T-helper 1 cell treated with Interleukin-12 subunit alpha and Interleukin-12 subunit beta and Interleukin-4 antibody, amounts not matched to agents 30 μg/mL and 1 μg/mL, for 36 hours (primary cell): Measurements from ENCODE around the gene RBP2.

ENCODE experiments used
- H3K27ac Mint-ChIP-seq: one replicate; pipeline ENCODE4 v1.8.0; 2021; ENCODE audit warnings: mild to moderate bottlenecking, mixed read lengths
- H3K27me3 Mint-ChIP-seq: one replicate; pipeline ENCODE4 v1.8.0; 2021; ENCODE audit warnings: low read depth, mixed read lengths
- H3K36me3 Mint-ChIP-seq: one replicate; pipeline ENCODE4 v1.8.0; 2021; ENCODE audit warnings: low read depth, mixed read lengths
- H3K4me1 Mint-ChIP-seq: one replicate; pipeline ENCODE4 v1.8.0; 2021; ENCODE audit warnings: low read depth, mixed read lengths
- H3K4me3 Mint-ChIP-seq: one replicate; pipeline ENCODE4 v1.8.0; 2021; ENCODE audit warnings: mild to moderate bottlenecking, moderate library complexity, mixed read lengths
- H3K9me3 Mint-ChIP-seq: one replicate; pipeline ENCODE4 v1.8.0; 2021; ENCODE audit warnings: mixed read lengths

The RBP2 gene

DNA sequence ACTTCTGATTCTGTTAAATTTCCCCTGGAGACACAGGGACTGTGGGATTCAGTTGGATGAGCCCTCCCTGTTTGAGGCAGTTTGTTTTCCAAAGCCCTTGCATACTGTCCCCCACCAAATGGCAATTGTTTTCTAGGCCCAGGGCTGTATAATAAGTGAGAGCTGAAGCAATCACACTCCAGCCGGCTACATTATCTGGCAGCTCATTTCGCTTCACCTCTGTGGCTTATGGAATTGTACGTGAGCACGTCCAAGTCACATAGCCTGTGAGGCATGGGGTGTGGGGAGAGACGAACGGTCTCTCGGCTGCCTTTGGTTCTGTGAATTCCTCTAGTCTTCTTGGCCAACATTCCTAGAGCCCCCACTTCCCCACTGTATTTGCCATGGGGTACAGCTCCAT lies 10.7 kb downstream of the RBP2 start:
- Mint-ChIP-seq H3K4me3 (no peak overlapping the region), H3K9me3 (no peaks in the 10 kb centered on the region), H3K36me3 (no peaks in the 10 kb centered on the region), H3K27ac (no peak overlapping the region), H3K27me3 (no peaks in the 10 kb centered on the region), H3K4me1 (no peaks in the 10 kb centered on the region)

DNA sequence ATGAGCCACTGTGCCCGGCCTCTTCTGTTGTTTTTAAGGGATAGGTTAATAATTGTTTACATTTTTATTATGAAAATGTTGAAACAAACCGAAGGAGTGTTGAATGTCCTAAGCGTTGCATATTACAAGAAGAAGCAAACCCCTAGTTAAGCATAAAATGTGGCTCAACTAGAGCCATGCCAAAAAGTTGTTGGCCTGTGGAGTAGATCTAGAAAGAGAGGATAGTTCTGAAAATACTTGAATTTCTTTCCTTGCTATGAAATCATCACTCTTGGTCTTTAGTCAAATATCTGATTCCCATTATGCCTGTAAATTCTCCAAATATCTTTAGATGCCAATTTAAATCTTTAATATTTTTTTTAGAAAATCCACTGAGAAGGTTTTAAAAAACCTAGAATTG lies 12.8 kb downstream of the RBP2 start:
- H3K9me3 Mint-ChIP-seq = no peaks in the 10 kb centered on the region
- no peak overlapping the region for H3K27ac Mint-ChIP-seq
- H3K4me1 Mint-ChIP-seq = no peaks in the 10 kb centered on the region
- no peaks in the 10 kb centered on the region for H3K36me3 Mint-ChIP-seq
- no peaks in the 10 kb centered on the region for H3K27me3 Mint-ChIP-seq
- H3K4me3 Mint-ChIP-seq = no peak overlapping the region

DNA sequence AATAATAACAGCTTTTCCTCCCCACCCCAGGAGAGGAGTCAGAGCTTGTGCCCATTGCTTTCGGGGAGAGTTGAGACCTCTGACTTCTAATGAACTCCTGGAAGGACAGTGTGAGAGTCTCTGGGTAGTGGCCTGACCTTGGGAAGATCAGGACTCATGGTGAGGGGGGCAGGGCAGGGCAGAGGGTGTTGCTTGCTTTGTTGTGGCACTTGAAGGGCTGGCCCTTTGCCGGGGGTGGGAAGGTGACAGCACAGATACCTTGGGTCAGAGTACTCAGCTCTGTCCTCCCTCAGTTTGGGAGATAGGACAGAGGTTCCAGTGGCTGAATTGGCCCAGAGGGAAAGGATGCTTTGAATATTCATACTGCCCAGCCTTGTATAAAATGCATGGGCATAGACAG lies 15.8 kb downstream of the RBP2 start:
- H3K27me3 Mint-ChIP-seq = no peaks in the 10 kb centered on the region
- H3K27ac Mint-ChIP-seq = no peak overlapping the region
- H3K9me3 Mint-ChIP-seq = no peaks in the 10 kb centered on the region

DNA sequence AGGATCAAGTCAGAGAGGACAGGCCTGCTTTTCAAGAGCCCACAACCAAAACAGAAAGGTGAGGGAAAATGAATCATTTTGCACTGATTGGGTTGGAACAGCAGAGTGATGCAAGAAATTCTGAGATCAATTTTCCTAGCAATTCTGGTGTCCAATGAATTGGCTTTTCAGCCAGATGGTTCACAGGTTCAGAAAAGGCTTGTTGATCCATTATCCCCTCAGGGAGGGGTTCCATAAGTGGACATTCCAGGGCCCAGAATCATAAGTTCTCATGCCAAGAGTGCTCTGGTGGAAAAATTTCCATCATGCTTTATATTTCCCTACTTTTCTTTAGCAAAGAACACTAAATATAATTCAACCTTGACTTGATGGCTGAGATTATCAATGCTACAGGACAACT lies 16.2 kb downstream of the RBP2 start:
- Mint-ChIP-seq H3K4me1 (no peaks in the 10 kb centered on the region), H3K4me3 (no peak overlapping the region), H3K36me3 (no peaks in the 10 kb centered on the region), H3K27me3 (no peaks in the 10 kb centered on the region), H3K9me3 (no peaks in the 10 kb centered on the region), H3K27ac (no peak overlapping the region)

More for the DNA sequence above, 15.8 kb downstream of the RBP2 start:
- no peak overlapping the region for H3K4me3 Mint-ChIP-seq
- no peaks in the 10 kb centered on the region for H3K36me3 Mint-ChIP-seq
- no peaks in the 10 kb centered on the region for H3K4me1 Mint-ChIP-seq

DNA sequence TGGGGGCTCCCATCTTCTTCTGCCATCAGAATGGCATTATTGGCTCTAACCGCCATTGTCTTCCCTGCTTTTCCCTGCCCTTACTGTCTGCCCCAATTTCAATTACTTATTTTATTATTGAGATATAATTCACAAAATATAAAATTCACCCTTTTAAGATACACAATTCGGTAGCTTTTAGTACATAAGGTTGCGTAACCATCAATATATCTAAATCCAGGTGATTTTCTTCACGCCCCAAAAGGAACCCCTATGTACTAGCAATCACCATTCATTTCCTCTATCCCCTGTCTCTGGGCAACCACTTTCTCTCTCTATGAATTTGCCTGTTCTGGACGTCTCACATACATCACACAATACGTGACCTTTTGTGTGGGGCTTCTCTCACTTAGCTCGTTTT lies 18.0 kb downstream of the RBP2 start:
- Mint-ChIP-seq H3K27ac (no peak overlapping the region), H3K4me3 (no peak overlapping the region), H3K4me1 (no peaks in the 10 kb centered on the region), H3K9me3 (no peaks in the 10 kb centered on the region), H3K27me3 (no peaks in the 10 kb centered on the region), H3K36me3 (no peaks in the 10 kb centered on the region)

DNA sequence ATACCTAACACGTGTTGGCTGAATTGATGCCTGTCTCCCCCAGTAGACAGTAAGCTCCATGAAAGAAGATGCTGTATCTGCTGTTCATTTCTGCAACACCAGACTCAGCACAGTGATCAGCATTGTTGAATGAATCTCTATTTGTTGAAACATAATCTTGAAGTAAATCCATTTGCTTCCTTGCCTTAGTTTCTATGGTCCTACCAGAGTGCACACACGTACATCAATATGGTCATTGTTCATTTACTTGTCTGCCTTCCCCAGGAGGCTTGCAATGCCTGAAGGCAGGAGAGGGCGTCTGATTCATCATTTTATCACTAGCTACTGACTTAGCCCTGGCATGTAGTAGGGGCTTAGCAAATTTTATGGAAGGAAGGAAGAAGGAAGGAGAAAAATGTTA lies 19.2 kb downstream of the RBP2 start:
- Mint-ChIP-seq H3K27ac (no peak overlapping the region), H3K4me3 (no peak overlapping the region), H3K36me3 (no peaks in the 10 kb centered on the region), H3K9me3 (no peaks in the 10 kb centered on the region), H3K4me1 (no peaks in the 10 kb centered on the region), H3K27me3 (no peaks in the 10 kb centered on the region)

DNA sequence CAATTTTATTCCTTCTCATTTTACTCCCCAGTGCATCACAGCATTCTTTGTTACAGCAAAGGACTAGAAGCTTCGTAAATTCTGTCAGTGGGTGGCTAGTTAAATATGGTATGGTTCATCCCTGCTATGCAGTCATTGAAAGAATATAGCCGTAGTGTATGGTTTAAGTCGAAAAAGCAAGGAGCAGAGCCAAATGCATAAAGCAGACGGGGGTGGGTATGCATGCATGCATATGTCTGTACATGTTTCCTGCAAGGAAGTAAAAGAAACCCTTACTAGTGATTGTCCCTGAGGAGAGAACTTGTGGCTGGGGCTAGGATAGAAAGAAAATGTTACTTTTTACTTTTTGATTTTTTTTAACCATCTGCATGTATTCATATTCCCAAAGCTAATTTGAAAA lies 19.9 kb downstream of the RBP2 start:
- Mint-ChIP-seq H3K4me3 (no peak overlapping the region), H3K4me1 (no peaks in the 10 kb centered on the region), H3K27me3 (no peaks in the 10 kb centered on the region), H3K27ac (no peak overlapping the region), H3K9me3 (no peaks in the 10 kb centered on the region), H3K36me3 (no peaks in the 10 kb centered on the region)

DNA sequence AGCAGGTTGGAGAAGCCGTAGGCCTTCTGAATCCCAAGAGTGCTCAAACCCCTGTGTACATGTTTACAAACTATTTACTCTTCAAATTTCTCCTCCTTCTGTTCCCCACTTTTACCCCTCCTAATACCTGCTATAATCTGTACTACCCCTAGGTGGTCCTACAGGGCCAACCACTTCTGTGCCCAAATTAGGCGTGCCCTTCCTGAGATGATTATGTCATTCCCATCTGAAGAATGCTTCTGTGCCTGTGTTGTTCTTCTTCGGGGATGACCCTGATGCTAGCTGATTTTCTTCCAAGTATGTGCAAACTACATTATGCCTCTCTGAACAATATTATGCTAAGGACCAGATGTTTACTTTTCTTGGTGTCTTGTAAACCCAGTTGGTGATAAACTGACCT lies 20.5 kb downstream of the RBP2 start:
- no peaks in the 10 kb centered on the region for H3K4me1 Mint-ChIP-seq
- no peaks in the 10 kb centered on the region for H3K27me3 Mint-ChIP-seq
- H3K9me3 Mint-ChIP-seq = no peaks in the 10 kb centered on the region
- H3K27ac Mint-ChIP-seq = no peak overlapping the region
- no peaks in the 10 kb centered on the region for H3K36me3 Mint-ChIP-seq
- no peak overlapping the region for H3K4me3 Mint-ChIP-seq

DNA sequence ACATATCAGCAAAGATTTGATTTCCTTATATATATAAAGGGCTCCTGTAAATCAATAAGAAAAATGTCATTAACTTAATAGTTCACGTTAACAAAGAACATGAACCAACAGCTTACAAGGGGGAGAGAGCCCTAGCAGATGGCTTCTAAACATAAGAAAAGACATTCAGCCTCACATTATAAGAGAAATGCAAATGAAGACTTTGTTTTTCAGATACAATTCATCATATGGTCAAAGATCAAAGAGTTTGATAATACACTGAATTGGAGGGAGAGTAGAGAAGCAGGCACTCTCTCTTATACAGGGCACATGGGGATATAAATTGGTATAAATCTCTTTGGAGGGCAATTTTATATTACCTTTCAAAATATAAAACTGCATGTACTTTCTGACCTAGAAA lies 21.1 kb downstream of the RBP2 start:
- no peaks in the 10 kb centered on the region for H3K9me3 Mint-ChIP-seq
- H3K36me3 Mint-ChIP-seq = no peaks in the 10 kb centered on the region
- no peaks in the 10 kb centered on the region for H3K27me3 Mint-ChIP-seq
- H3K4me1 Mint-ChIP-seq = no peaks in the 10 kb centered on the region
- H3K27ac Mint-ChIP-seq = no peak overlapping the region
- no peak overlapping the region for H3K4me3 Mint-ChIP-seq

DNA sequence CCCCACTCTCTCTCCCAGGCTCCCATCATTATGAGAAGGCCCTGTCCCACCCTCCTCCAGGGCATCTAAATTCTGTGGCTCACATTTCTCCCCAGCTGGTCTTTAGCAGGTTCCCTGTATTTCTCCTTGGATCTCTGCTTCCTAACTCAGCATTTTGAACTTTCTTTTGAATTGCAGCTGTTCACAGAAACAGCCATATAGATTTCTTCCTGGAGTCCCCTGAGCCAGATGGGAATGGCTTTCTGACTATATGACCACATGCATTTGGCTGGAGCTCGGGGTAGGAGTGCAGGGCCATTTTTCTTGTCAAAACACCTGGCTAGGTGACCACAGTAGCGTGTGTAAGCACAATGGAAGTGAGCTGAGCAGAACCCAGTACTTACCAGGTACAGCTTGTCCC lies 22.0 kb downstream of the RBP2 start:
- Mint-ChIP-seq H3K27me3 (no peaks in the 10 kb centered on the region), H3K9me3 (no peaks in the 10 kb centered on the region), H3K4me3 (no peak overlapping the region), H3K4me1 (no peaks in the 10 kb centered on the region), H3K27ac (no peak overlapping the region), H3K36me3 (no peaks in the 10 kb centered on the region)

DNA sequence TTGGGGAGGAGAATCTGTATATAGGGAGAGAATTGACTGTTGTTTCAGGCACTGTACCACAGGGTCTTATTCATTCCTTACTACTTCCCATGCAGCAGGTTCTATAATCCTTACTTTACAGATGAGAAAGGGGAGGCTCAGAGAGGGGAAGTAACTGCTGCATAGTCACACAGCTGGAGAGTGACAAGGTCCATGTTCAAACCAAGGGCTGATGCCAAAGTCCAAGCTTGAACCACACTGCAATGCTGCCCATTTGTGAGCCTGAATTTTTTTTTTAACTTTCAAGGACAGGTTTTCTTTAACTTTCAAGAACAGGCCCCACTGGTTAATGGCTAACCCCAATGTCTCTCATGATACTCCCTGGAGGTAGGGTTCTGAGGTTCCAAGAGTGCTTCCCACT lies 26.2 kb downstream of the RBP2 start:
- H3K4me3 Mint-ChIP-seq = no peak overlapping the region
- H3K27ac Mint-ChIP-seq = no peak overlapping the region
- H3K27me3 Mint-ChIP-seq = peaks cover 4% of the 10 kb centered on the region
- no peaks in the 10 kb centered on the region for H3K9me3 Mint-ChIP-seq
- no peaks in the 10 kb centered on the region for H3K36me3 Mint-ChIP-seq
- H3K4me1 Mint-ChIP-seq = no peaks in the 10 kb centered on the region

DNA sequence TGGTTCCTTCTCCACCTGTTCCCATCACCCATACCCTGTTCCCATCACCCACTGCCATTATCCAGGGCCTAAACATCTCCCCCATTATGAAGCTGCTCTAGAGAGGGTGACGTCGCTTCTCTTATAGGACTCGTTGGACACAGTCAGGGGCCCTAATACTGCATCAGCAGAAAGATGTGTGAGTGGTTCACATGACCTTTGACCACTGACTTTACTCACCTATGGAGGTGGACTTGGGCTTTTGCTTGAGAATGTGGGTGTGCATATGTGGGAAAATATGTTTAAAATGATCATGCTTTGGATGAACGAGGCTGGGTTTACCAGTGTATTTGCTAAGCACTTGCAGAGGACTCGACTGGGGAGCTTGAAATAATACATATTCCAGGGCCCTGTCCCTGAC lies 26.8 kb downstream of the RBP2 start:
- Mint-ChIP-seq H3K4me1 (no peaks in the 10 kb centered on the region), H3K27ac (no peak overlapping the region), H3K27me3 (peaks cover 4% of the 10 kb centered on the region), H3K4me3 (no peak overlapping the region), H3K36me3 (no peaks in the 10 kb centered on the region), H3K9me3 (no peaks in the 10 kb centered on the region)

DNA sequence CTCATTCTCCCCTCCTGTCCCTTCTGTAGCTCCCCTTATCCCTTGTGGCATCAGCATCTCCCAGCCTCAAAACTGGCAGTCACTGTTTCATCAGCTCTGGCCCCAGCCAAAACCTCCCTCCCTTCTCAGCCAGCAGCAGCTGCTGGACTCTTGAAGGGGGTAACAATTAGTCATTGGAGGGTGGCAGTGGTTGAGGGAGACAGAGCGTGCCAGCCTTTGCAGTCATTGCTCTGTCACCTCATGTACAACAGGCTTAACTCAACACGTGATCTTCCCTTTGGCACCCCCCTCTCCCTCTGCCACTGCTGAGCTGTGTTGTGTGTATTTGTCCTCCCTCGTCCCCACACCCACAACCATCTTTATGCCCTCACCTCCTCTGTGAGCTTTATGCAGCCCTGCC lies 28.2 kb downstream of the RBP2 start:
- Mint-ChIP-seq H3K27me3 (peaks cover 4% of the 10 kb centered on the region), H3K27ac (no peak overlapping the region), H3K4me3 (no peak overlapping the region), H3K4me1 (no peaks in the 10 kb centered on the region), H3K9me3 (no peaks in the 10 kb centered on the region), H3K36me3 (no peaks in the 10 kb centered on the region)

DNA sequence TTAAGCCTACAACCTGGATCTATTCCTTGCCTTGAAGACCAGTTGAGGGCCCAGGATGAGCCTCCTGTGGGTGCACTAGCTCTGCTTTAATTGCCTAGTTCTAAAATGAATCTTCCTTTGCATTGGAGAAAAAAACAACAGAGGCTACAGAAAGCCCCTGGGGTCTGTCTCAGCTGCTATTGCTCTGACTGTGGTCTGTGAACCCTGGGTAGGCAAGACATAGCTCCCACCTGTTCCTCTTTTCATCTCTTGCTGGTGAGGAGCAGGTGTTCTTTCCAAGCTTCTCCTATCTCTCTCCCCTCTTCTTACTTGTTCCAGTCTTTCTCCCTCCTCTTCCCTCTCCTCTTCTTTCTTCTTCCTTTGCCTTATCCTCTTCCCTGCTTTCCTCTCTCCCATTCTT lies 28.8 kb downstream of the RBP2 start:
- Mint-ChIP-seq H3K4me1 (no peaks in the 10 kb centered on the region), H3K4me3 (no peak overlapping the region), H3K36me3 (no peaks in the 10 kb centered on the region), H3K27me3 (peaks cover 4% of the 10 kb centered on the region), H3K27ac (no peak overlapping the region), H3K9me3 (no peaks in the 10 kb centered on the region)

DNA sequence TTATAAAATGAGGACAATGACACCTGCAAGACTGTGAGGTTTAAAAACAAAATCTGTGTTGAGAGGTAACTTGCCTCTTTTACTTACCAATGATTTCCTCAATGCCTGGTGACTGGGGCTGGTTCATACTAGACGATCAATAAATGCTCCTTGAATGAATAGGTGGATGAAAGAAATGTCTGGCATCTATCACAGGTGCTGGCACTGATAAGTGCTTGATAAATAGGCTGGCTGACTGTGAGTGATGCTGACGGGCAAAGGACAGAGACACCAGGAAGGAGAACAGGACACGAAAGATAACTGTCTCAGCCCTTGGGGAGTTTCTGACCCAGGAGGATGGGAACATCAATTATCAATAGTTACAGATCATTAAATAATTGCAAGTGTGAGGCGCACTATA lies 31.9 kb downstream of the RBP2 start:
- Mint-ChIP-seq H3K9me3 (no peaks in the 10 kb centered on the region), H3K36me3 (no peaks in the 10 kb centered on the region), H3K27ac (no peak overlapping the region), H3K27me3 (peaks cover 4% of the 10 kb centered on the region), H3K4me1 (no peaks in the 10 kb centered on the region), H3K4me3 (no peak overlapping the region)

DNA sequence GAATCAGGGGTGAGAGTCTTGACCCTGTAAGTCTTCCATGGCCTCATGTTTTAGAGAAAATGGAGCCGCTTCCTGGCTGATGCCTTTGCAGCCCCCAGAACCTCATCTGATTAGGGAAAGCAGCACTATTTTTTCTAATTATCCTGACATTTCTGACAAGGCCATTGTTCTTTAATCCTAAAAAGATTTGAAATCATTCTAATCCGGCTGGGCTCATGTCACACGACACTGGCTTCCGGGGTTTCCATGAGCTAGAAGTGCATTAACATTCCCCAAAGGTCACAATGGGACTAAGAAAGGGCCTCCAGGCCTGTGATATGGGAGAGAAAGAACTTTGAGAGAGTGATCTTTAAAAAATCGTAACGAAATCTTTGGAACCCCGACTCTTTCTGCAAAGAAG lies 33.1 kb downstream of the RBP2 start:
- Mint-ChIP-seq H3K27ac (no peak overlapping the region), H3K36me3 (no peaks in the 10 kb centered on the region), H3K27me3 (peaks cover 4% of the 10 kb centered on the region), H3K4me3 (no peak overlapping the region), H3K9me3 (no peaks in the 10 kb centered on the region), H3K4me1 (no peaks in the 10 kb centered on the region)
